Fibroblast of mammary gland (primary cell): ENCODE results near the gene ARID1B.

Experiments used
- DNase-seq: peaks from one replicate; pipeline ENCODE4 v3.0.0-alpha.2; 2010; ENCODE audit warnings: low read depth
- H3K4me3 ChIP-seq: 2 replicates; pipeline ENCODE4 v1.5.1; 2011; ENCODE audit warnings: low read depth, mild to moderate bottlenecking, low read length, moderate library complexity; ENCODE audit not compliant: control insufficient read depth
- CTCF ChIP-seq: conservative IDR thresholded peaks from 2 replicates; pipeline ENCODE4 v1.5.1; 2011; ENCODE audit warnings: low read depth, low read length, inconsistent platforms; ENCODE audit not compliant: control insufficient read depth, insufficient read depth

The ARID1B gene

GRCh38 chr6:156760377-156760776 lies 16.8 kb upstream of the ARID1B start:
- no peak for DNase-seq
- no peak overlapping the region for H3K4me3 ChIP-seq
- TF ChIP-seq CTCF, result no peak

- H3K4me3 ChIP-seq, result no peak overlapping the region
- no peak for DNase-seq
- no peak for TF ChIP-seq CTCF
These were observed 14.6 kb upstream of the ARID1B start for GRCh38 chr6:156762547-156762946.

GRCh38 chr6:156765117-156765516 lies 12.1 kb upstream of the ARID1B start:
- TF ChIP-seq CTCF, result no peak
- no peak overlapping the region for H3K4me3 ChIP-seq
- no peak for DNase-seq

- TF ChIP-seq CTCF, result no peak
- peak; percentile 74 for DNase-seq
- no peak overlapping the region for H3K4me3 ChIP-seq
These were observed 9.3 kb upstream of the ARID1B start for GRCh38 chr6:156767603-156768467.

- DNase-seq, result peak; percentile 25
- H3K4me3 ChIP-seq, result no peak overlapping the region
- TF ChIP-seq CTCF, result no peak
These were observed 6.1 kb upstream of the ARID1B start for GRCh38 chr6:156771047-156771446.

- no peak for TF ChIP-seq CTCF
- no peak overlapping the region for H3K4me3 ChIP-seq
- no peak for DNase-seq
These were observed 5.4 kb upstream of the ARID1B start for GRCh38 chr6:156771761-156772160.

- DNase-seq, result no peak
- no peak for TF ChIP-seq CTCF
- H3K4me3 ChIP-seq, result no peak overlapping the region
These were observed 3.7 kb upstream of the ARID1B start for GRCh38 chr6:156773476-156773875.
